IPS-NIHi11 (cell line): ENCODE data around the gene TRAF7.

Source experiments
- DNase-seq: peaks from one replicate; pipeline ENCODE4 v3.0.0; 2012; ENCODE audit warnings: mixed read lengths, low spot score

The TRAF7 gene

DNA sequence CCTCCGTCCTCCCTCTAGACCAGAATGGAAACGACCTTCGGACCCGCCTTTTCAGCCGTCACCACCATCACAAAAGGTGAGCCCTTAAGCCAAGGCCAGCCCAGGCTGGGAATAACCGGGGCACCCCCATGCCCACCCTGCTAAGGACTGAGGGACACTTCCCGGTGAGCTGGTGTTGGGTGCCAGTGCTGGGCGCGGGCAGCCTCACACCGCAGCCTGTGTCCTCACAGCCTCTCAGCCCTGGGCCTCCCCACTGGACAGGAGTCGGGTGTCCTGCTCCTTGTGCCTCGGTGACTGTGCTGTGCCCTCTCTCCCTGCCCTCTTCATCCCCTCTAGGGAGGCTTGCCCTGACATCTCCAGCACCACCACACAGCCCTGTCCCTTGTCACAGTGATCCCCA lies 10.3 kb downstream of the TRAF7 start:
- DNase-seq, result no peak

DNA sequence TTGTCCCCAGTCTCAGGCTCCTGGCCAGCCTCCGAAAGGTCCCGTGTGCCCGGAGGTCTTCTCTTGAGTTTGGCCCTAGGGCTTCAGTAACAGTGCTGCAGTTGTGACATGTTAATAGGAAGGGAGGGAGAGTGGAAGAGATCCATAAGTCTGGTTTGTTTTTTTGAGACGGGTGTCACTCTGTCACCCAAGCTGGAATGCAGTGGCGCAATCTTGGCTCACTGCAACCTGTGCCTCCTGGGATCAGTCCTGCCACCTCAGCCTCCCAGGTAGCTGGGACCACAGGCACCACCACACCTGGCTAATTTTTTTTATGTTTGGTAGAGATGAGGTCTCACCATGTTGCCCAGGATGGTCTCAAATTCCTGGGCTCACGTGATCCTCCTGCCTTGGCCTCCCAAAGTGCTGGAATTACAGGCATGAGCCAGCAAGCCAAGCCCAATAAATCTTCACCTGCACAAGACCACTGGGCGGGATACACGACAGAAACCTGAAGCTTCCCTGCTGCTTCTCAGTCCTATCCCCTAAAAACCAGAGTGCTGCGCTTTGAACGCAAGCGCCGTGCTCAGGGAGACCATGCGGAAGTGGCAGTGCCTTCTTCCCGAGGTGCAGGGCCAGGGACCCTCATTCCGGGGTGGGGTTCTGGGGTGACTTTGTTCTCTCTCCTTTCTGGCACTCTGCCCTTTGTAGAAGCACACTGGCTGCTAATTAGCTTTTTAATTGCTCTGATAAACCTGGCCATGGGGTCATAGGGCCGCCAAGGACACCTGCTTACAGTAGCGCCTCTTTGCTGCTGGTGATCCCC lies 10.9 kb downstream of the TRAF7 start:
- no peak for DNase-seq

DNA sequence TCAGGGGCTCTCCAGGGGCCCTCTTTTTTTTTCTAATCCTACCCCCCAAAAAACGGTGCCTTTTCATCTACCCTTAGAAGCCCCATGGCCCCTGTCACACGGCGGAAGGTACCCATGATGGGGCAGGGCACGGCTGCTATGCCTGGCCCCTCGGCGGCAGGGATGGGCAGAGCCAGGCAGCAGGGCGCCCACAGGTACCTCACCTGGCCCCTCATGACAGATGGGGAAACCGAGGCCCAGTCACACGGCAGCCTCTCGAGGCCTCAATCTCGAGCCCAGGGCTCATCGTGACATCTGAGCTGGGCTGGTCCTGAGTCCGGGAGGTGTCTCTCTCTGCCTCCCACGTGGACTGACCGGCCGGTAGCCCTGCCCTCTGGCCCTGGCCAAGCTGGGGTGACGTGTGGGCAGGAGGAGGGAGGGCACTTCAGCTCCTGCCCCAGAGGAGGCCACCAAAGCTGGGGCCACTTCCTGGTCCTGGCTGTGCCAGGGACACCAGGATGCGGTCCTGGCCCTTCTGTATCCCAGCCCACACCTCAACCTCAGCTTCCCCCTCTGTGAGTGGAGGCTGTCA lies 11.6 kb downstream of the TRAF7 start:
- DNase-seq, result no peak

- DNase-seq, result no peak
These were observed 14.5 kb downstream of the TRAF7 start for GRCh38 chr16:2170080-2170479.

GRCh38 chr16:2170587-2171435 lies 15.2 kb downstream of the TRAF7 start:
- no peak for DNase-seq

- DNase-seq, result no peak
These were observed 16.1 kb downstream of the TRAF7 start for GRCh38 chr16:2171601-2172178.

GRCh38 chr16:2172688-2173335 lies 17.2 kb downstream of the TRAF7 start:
- DNase-seq, result no peak

GRCh38 chr16:2173366-2173765 lies 17.8 kb downstream of the TRAF7 start:
- DNase-seq, result no peak

GRCh38 chr16:2173916-2174315 lies 18.3 kb downstream of the TRAF7 start:
- DNase-seq, result no peak

- no peak for DNase-seq
These were observed 19.0 kb downstream of the TRAF7 start for GRCh38 chr16:2174396-2175131.

DNA sequence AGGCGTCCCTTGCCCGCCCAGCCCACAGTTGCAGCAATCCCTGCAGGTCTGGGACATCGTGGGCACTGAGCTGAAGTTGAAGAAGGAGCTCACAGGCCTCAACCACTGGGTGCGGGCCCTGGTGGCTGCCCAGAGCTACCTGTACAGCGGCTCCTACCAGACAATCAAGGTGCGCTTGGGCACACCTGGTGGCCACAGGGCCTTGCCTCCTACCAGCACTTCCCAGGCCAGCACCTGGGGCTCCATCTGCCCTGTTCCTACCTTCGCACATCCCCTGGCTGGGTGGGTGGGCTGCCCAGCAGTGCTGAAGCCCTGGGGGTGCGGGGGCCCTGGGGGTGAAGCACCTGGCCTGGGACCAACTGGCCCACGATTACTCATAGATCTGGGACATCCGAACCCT lies 19.9 kb downstream of the TRAF7 start:
- DNase-seq, result no peak

- no peak for DNase-seq
These were observed 20.5 kb downstream of the TRAF7 start for GRCh38 chr16:2176047-2176446.

DNA sequence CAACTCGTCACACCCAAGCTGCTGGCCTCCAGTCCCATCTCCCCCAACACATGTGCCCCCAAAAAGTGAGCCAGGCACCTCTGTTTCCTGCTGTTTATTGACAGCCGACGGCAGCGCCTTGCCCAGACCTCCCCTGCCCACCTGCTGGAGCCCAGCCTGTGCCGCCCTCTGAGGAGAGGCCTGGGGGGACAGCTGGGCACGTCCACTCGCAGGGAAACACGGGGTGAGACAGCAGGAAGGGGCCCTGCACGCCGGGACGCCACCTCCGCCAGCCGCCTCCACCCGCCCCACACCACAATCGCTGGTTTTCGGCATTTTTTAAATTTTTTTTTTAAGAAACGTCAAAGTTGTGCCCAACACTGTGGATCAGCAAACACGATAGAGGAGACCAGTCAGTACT lies 21.5 kb downstream of the TRAF7 start:
- DNase-seq, result no peak

- no peak for DNase-seq
These were observed 22.0 kb downstream of the TRAF7 start for GRCh38 chr16:2177561-2177960.

DNA sequence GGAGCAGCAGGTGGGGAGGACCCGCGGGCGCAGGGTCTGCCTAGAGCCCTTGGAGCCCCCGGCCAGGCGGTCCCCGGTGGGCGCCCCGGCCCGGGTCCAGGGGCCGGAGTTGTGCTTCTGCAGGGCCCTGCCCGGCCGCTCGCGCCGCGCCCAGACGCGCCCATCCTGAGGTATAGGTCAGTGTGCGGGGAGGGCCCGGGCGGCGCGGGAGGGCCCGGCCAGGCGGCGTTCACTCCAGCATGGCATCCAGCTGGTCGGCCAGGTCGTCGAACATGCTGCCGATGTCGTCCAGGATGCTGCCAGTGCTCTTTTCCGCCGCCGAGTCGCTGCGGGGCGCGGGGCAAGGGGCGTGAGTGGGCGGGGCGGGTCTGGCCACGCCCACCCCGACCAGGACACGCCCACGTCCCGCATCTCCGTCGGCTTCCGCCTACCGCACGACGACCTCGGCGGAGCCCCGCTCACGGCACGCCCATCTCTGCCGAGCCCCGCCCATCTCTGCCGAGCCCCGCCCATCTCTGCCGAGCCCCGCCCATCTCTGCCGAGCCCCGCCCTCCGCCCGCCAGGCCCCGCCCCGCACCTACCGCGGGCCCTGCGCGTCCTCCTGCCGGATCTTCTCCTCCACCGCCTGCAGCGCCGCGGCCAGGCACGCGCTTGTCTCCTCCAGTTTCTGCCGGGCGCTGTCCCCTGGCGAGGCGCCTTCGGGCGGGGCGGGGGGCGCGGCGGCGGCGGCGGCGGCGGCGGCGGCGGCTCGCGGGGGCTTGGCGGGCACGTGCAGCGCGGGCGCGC lies 22.9 kb downstream of the TRAF7 start:
- DNase-seq, result peak; percentile 95

- DNase-seq, result no peak
These were observed 23.5 kb downstream of the TRAF7 start for GRCh38 chr16:2179107-2179501.

GRCh38 chr16:2179576-2179975 lies 24.0 kb downstream of the TRAF7 start:
- no peak for DNase-seq

DNA sequence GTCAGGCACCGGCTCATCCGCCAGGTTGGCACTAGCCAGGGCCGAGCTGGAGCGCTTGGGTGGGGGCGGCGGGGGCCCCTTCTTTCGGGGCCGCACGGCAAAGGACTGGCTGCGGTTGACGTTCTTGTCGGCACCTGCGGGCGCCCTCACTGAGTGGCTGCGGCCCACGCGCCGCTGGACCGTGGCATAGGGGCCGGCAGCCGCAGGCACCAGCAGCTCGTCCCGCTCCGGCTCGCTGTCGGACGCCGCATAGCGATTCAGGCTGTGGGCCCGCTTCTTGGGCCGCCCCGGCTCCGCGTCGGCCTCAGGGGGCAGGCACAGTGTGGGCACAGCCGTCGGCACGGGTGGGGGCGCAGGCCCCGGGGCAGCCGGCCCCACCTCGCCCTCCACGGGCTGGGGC lies 24.9 kb downstream of the TRAF7 start:
- no peak for DNase-seq

DNA sequence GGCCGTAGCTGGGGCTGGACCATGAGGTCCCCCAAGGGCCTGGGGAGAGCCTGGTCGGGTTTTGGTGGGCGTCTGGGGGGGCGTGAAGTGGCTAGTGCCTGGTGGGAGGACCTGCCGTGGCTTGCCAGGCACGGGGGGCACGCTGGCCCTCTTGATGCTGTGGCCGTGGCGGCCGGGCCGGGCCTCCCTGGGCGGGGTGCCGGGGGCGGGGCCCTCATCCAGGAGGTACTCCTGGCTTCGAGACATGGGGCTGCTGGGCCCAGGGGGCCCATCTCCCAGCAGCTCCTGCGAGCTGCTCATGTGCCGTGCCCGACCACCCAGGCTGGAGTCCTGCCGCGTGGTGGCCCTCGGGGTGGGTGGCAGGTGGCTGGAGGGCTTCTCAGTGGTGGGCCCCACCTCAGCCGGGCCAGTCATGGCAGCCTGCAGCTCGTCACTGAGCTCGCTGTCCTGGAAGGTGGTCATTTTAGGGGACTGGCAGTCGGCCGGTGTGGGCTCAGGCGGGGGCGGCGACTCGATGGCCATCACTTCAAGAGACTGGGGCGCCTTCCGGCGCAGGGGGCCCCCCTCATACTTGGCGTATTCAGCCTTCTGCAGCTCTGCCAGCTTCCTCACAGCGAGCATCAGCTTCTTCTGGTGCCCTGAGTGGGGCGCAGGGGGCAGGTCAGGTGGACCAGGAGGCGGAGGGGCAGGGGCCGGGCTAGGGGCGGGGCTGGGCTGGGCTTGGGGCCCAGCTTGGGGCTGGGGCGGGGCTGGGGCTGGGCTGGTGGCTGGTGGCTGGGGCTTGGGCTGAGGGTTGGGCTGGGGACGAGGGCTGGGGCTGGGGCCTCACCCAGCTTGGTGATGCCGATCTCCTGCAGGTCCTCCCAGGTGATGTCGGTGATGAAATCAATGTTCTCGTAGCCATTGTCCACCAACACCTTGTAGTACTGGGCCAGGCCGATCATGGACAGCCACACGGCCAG lies 25.7 kb downstream of the TRAF7 start:
- DNase-seq, result peak; percentile 69
